Activated T-helper 9 cell treated with anti-CD3 and anti-CD28 coated beads, Interleukin-2, amount 50 U/mL, for 16 hours (primary cell): Measurements from ENCODE around the gene RAB21.
"Not testable (repeated sequence)": the region's sequence is repeated elsewhere in the genome, so short reads cannot be mapped to it uniquely, and the experiment has no call there.

Experiments used
- DNase-seq: peaks from one replicate; pipeline ENCODE4 v3.0.0-alpha.2; 2020; ENCODE audit warnings: low read depth

RAB21 gene

GRCh38 chr12:71799106-71799505, 44.4 kb downstream of the RAB21 start:
- DNase-seq = no peak

GRCh38 chr12:71800177-71800576, 45.5 kb downstream of the RAB21 start:
- DNase-seq = no peak

GRCh38 chr12:71804505-71804904, 49.8 kb downstream of the RAB21 start:
- DNase-seq = no peak

GRCh38 chr12:71810921-71811320, 56.3 kb downstream of the RAB21 start:
- no peak for DNase-seq

GRCh38 chr12:71815242-71815641, 60.6 kb downstream of the RAB21 start:
- DNase-seq = not testable (repeated sequence)

- DNase-seq = not testable (repeated sequence)
Observed at GRCh38 chr12:71822088-71822487, 67.4 kb downstream of the RAB21 start.

GRCh38 chr12:71828813-71829212, 74.2 kb downstream of the RAB21 start:
- no peak for DNase-seq

GRCh38 chr12:71837356-71837755, 82.7 kb downstream of the RAB21 start:
- no peak for DNase-seq

- no peak for DNase-seq
Observed at GRCh38 chr12:71838231-71838630, 83.6 kb downstream of the RAB21 start.

- DNase-seq = no peak
Observed at GRCh38 chr12:71838676-71839075, 84.0 kb downstream of the RAB21 start.

GRCh38 chr12:71840231-71840847, 85.7 kb downstream of the RAB21 start:
- DNase-seq = no peak

GRCh38 chr12:71846322-71846940, 91.8 kb downstream of the RAB21 start:
- no peak for DNase-seq

GRCh38 chr12:71848212-71848611, 93.5 kb downstream of the RAB21 start:
- no peak for DNase-seq

GRCh38 chr12:71849109-71849851, 94.6 kb downstream of the RAB21 start:
- DNase-seq = no peak
